ENCODE measurements around the gene TSPAN4. TPM values are rescaled to one million over a fixed set of nuclear protein-coding genes. Genes with fewer than 3 reads are reported as not detected.

The TSPAN4 gene
- total RNA-seq, 1 donor from 2014 or later: 77.9 TPM

- Histone ChIP-seq H3K27me3 (ENCODE audit: control insufficient read depth, insufficient read depth, low read length) (no peaks in the 10 kb centered on the region), H3K4me3 (ENCODE audit: low read depth, low read length) (no peak overlapping the region), H3K36me3 (ENCODE audit: control insufficient read depth, insufficient read depth, low read length) (peaks cover 5% of the 10 kb centered on the region)
- DNase-seq (ENCODE audit: low read depth): no peak
- no peak for TF ChIP-seq CTCF (IDR thresholded peaks at IDR 0.05; ENCODE audit: insufficient read depth, low read length, poor library complexity, severe bottlenecking)
Measured at GRCh38 chr11:899724-900123, 57.1 kb downstream of the TSPAN4 start.

GRCh38 chr11:900545-900944 is 57.9 kb downstream of the TSPAN4 start:
- H3K27me3 ChIP-seq (ENCODE audit: control insufficient read depth, insufficient read depth, low read length): no peaks in the 10 kb centered on the region
- H3K36me3 ChIP-seq (ENCODE audit: control insufficient read depth, insufficient read depth, low read length): peaks cover 5% of the 10 kb centered on the region
- no peak for DNase-seq (ENCODE audit: low read depth)
- no peak overlapping the region for H3K4me3 ChIP-seq (ENCODE audit: low read depth, low read length)
- TF ChIP-seq CTCF (IDR thresholded peaks at IDR 0.05; ENCODE audit: insufficient read depth, low read length, poor library complexity, severe bottlenecking): no peak

GRCh38 chr11:901452-902061 is 58.9 kb downstream of the TSPAN4 start:
- DNase-seq (ENCODE audit: low read depth): no peak
- no peaks in the 10 kb centered on the region for H3K27me3 ChIP-seq (ENCODE audit: control insufficient read depth, insufficient read depth, low read length)
- TF ChIP-seq CTCF (IDR thresholded peaks at IDR 0.05; ENCODE audit: insufficient read depth, low read length, poor library complexity, severe bottlenecking): no peak
- peaks cover 5% of the 10 kb centered on the region for H3K36me3 ChIP-seq (ENCODE audit: control insufficient read depth, insufficient read depth, low read length)
- no peak overlapping the region for H3K4me3 ChIP-seq (ENCODE audit: low read depth, low read length)

- TF ChIP-seq CTCF (IDR thresholded peaks at IDR 0.05; ENCODE audit: insufficient read depth, low read length, poor library complexity, severe bottlenecking): no peak
- no peak for DNase-seq (ENCODE audit: low read depth)
- Histone ChIP-seq H3K4me3 (ENCODE audit: low read depth, low read length) (no peak overlapping the region), H3K36me3 (ENCODE audit: control insufficient read depth, insufficient read depth, low read length) (peaks cover 2% of the 10 kb centered on the region), H3K27me3 (ENCODE audit: control insufficient read depth, insufficient read depth, low read length) (no peaks in the 10 kb centered on the region)
Measured at GRCh38 chr11:904380-904779, 61.7 kb downstream of the TSPAN4 start.

- DNase-seq (ENCODE audit: low read depth): no peak
- no peak for TF ChIP-seq CTCF (IDR thresholded peaks at IDR 0.05; ENCODE audit: insufficient read depth, low read length, poor library complexity, severe bottlenecking)
- H3K36me3 ChIP-seq (ENCODE audit: control insufficient read depth, insufficient read depth, low read length): peaks cover 2% of the 10 kb centered on the region
Measured at GRCh38 chr11:905952-906351, 63.3 kb downstream of the TSPAN4 start.

GRCh38 chr11:907668-908067 is 65.0 kb downstream of the TSPAN4 start:
- H3K4me3 ChIP-seq (ENCODE audit: low read depth, low read length): no peak overlapping the region
- DNase-seq (ENCODE audit: low read depth): no peak
- peaks cover 1% of the 10 kb centered on the region for H3K36me3 ChIP-seq (ENCODE audit: control insufficient read depth, insufficient read depth, low read length)
- H3K27me3 ChIP-seq (ENCODE audit: control insufficient read depth, insufficient read depth, low read length): no peaks in the 10 kb centered on the region
- TF ChIP-seq CTCF (IDR thresholded peaks at IDR 0.05; ENCODE audit: insufficient read depth, low read length, poor library complexity, severe bottlenecking): no peak

More at GRCh38 chr11:905952-906351, 63.3 kb downstream of the TSPAN4 start:
- Histone ChIP-seq H3K4me3 (ENCODE audit: low read depth, low read length) (no peak overlapping the region), H3K27me3 (ENCODE audit: control insufficient read depth, insufficient read depth, low read length) (no peaks in the 10 kb centered on the region)
